Transverse colon (tissue), 4 donors: ENCODE measurements around the gene MUC12. TPM values are rescaled to one million over a fixed set of nuclear protein-coding genes. Genes with fewer than 3 reads are reported as not detected.

Source experiments
- DNase-seq: peaks from one replicate; pipeline ENCODE4 v3.0.0-alpha.2; 2019
- H3K27ac ChIP-seq, 4 donors: fragments of 200-600 bp; sonication (generic); 2 replicates each; pipeline ENCODE4 v1.5.1; 2016 to 2018; ENCODE audit warnings: inconsistent platforms in 4 of 4
- H3K27me3 ChIP-seq: fragments of 200-600 bp; sonication (generic); 2 replicates; pipeline ENCODE4 v1.5.1; 2017; ENCODE audit warnings: inconsistent platforms
- H3K36me3 ChIP-seq, 4 donors: fragments of 200-600 bp; sonication (generic); 2 replicates each; pipeline ENCODE4 v1.5.1; 2017 to 2019; ENCODE audit warnings: inconsistent platforms in 4 of 4
- H3K4me1 ChIP-seq, 4 donors: fragments of 200-600 bp; sonication (generic); 2 replicates each; pipeline ENCODE4 v1.5.1; 2017 to 2020; ENCODE audit warnings: inconsistent platforms in 4 of 4
- H3K4me3 ChIP-seq, 4 donors: fragments of 200-600 bp; sonication (generic); 1 replicate in 1 of 4; 2 replicates in 3 of 4; pipeline versions ENCODE4 v1.5.1 to v1.6.1; 2017 to 2019; ENCODE audit warnings: inconsistent platforms in 4 of 4
- H3K9me3 ChIP-seq, 2 donors: fragments of 200-600 bp; sonication (generic); 2 replicates each; pipeline ENCODE4 v1.5.1; 2017 to 2019; ENCODE audit warnings: inconsistent platforms in 2 of 2
- EP300 ChIP-seq: sonication (generic); formaldehyde crosslinking; IDR thresholded peaks from one replicate; pipeline ENCODE4 v1.6.1; 2017; ENCODE audit warnings: antibody characterized with exemption, low read depth
- POLR2A ChIP-seq: fragments of 450-650 bp; IDR thresholded peaks from one replicate; pipeline ENCODE4 v1.6.1; 2016; ENCODE audit warnings: antibody characterized with exemption, mild to moderate bottlenecking, moderate library complexity
- POLR2AphosphoS5 ChIP-seq, 3 donors: sonication (generic); formaldehyde crosslinking; IDR thresholded peaks; one replicate each; pipeline ENCODE4 v1.6.1; 2016; ENCODE audit warnings: antibody characterized with exemption in 3 of 3
- WGBS, 2 donors: methylation state at CpG; one replicate each; pipeline ENCODE4 v1.1.5; 2018; ENCODE audit warnings: low coverage in 1 of 2; 5-methylcytosine and 5-hydroxymethylcytosine counted together
- in situ Hi-C, 4 donors: fragments of 200-750 bp; cut with MboI; loops; one replicate each; pipeline versions ENCODE4 v1.15.0 to v1.15.1; 2017; ENCODE audit warnings: low sequenced_read_pairs in 3 of 4, low pct_ligation_motif_present in 1 of 4, low pct_unique_long_range_greater_than_20kb in 1 of 4
- intact Hi-C: fragments of 100-400 bp; cut with DNase I; formaldehyde crosslinking; loops from one replicate; pipeline ENCODE4 v1.15.1; 2023; ENCODE audit warnings: low total_unique reads
- total RNA-seq, 4 donors: library from RNA; depleted of rRNA; stranded (reverse); fragments of >200 nt; gene quantifications; one replicate each; pipeline ENCODE4 v1.1.0, GENCODE V29; 2016
- TF ChIP-seq, protein P1 (sequence below), 5 experiments: fragments of 200-600 bp in 3 of 5; fragments of 450-650 bp in 2 of 5; sonication (generic) in 3 of 5; IDR thresholded peaks; 1 replicate in 2 of 5; 2 replicates in 3 of 5; pipeline ENCODE4 v1.5.1; 2016 to 2017; ENCODE audit warnings: antibody characterized with exemption in 5 of 5, inconsistent platforms in 3 of 5, mild to moderate bottlenecking in 2 of 5, moderate library complexity in 1 of 5

The MUC12 gene
- total RNA-seq, 4 donors from 2014 or later: 90.2 to 2,095 (median 445) TPM

DNA sequence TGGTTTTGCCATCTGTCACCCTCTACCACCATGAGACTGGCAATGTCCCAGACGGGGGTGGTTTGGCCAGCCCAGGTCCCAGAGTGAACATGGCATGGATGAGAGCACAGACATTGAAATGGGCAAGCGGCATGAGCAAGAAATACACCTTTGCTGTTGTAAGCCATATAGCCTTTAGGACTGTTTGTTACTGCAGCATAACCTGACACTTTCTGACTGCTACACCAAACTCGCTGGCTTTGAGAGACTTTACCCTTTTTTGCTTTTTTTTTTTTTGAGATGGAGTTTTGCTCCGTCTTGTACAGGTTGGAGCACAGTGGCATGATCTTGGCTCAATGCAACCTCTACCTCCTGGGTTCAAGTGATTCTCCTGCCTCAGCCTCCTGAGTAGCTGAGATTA lies 25.2 kb upstream of the MUC12 start:
- peaks cover 0 to 16% (median 12%) of the 10 kb centered on the region in 4 donors for H3K4me1 ChIP-seq
- WGBS, 2 donors: 73 to 100% methylated on average over 2 to 4 of the region's 4 CpGs
- no peak overlapping the region for H3K4me3 ChIP-seq
- TF ChIP-seq, protein P1, sequence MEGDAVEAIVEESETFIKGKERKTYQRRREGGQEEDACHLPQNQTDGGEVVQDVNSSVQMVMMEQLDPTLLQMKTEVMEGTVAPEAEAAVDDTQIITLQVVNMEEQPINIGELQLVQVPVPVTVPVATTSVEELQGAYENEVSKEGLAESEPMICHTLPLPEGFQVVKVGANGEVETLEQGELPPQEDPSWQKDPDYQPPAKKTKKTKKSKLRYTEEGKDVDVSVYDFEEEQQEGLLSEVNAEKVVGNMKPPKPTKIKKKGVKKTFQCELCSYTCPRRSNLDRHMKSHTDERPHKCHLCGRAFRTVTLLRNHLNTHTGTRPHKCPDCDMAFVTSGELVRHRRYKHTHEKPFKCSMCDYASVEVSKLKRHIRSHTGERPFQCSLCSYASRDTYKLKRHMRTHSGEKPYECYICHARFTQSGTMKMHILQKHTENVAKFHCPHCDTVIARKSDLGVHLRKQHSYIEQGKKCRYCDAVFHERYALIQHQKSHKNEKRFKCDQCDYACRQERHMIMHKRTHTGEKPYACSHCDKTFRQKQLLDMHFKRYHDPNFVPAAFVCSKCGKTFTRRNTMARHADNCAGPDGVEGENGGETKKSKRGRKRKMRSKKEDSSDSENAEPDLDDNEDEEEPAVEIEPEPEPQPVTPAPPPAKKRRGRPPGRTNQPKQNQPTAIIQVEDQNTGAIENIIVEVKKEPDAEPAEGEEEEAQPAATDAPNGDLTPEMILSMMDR (IDR thresholded peaks at IDR 0.05): no peak
- TF ChIP-seq POLR2AphosphoS5 (IDR thresholded peaks at IDR 0.05) (no peak), EP300 (no peak), POLR2A (no peak)
- no peaks in the 10 kb centered on the region for H3K36me3 ChIP-seq
- peaks cover 6% of the 10 kb centered on the region for H3K27me3 ChIP-seq
- no peak overlapping the region for H3K27ac ChIP-seq
- in situ Hi-C loops (no loop called here), intact Hi-C loops (no loop called here)
- peaks cover 0 to 4% of the 10 kb centered on the region in 2 donors for H3K9me3 ChIP-seq
- DNase-seq: no peak

DNA sequence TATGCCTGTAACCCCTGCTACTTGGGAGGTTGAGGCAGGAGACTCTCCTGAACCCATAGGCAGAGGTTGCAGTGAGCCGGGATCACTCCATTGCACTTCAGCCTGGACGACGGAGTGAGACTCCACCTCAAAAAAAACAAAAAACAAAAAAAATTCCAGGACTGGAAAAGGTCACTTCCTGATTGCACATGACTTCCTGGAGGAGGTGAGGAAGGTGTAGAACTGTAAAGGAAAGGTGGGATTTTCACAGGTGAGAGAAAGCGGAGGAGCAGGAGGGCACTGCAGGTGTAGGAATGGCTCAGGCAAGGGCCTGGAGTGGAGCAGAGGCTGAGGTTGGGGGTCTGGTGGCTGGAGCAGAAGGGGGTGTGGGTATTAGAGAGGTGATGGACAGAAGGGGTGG lies 23.3 kb upstream of the MUC12 start:
- H3K9me3 ChIP-seq: no peaks in the 10 kb centered on the region
- H3K4me3 ChIP-seq: no peak overlapping the region
- H3K27me3 ChIP-seq: peaks cover 15% of the 10 kb centered on the region
- H3K4me1 ChIP-seq: peaks cover 0 to 27% (median 18%) of the 10 kb centered on the region in 4 donors
- in situ Hi-C loops (no loop called here), intact Hi-C loops (no loop called here)
- H3K36me3 ChIP-seq: no peaks in the 10 kb centered on the region
- no peak overlapping the region for H3K27ac ChIP-seq
- no peak for DNase-seq
- 67 to 93% methylated on average over 4 of the region's 4 CpGs for WGBS, 2 donors
- TF ChIP-seq EP300: no peak
- TF ChIP-seq POLR2AphosphoS5 (IDR thresholded peaks at IDR 0.05): no peak
- no peak for TF ChIP-seq POLR2A
- TF ChIP-seq, protein P1 (IDR thresholded peaks at IDR 0.05): no peak

DNA sequence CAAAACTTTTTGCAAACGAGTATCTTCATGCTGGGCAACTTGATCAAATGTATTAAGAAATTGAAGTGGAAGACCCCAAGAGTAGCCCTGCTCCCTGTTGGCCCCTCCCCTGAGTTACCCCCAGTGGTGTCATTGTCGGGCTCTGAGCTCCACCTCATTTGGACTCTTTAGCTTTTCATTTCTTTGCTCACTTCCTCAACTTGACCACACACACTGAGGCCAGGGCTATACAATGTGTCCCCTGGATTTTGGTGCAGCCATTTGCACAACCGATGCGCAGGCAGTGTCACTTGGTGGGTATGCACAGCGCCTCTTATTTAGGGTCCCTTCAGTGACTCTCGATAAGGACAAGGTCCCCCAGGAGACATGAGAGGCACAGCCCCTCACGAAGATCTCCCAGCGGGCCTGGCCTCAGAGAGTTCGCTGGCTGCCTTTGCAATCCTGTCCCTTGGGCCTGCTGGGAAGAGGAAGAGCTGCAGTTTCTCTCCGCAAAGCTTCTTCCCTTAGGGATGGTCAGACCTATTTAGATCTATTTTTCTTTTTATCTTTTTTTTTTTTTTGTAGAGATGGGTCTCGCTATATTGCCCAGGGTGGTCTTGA lies 22.5 kb upstream of the MUC12 start:
- in situ Hi-C loops: no loop called here
- WGBS, 2 donors: 81 to 95% methylated on average over 7 to 11 of the region's 11 CpGs
- DNase-seq: no peak

DNA sequence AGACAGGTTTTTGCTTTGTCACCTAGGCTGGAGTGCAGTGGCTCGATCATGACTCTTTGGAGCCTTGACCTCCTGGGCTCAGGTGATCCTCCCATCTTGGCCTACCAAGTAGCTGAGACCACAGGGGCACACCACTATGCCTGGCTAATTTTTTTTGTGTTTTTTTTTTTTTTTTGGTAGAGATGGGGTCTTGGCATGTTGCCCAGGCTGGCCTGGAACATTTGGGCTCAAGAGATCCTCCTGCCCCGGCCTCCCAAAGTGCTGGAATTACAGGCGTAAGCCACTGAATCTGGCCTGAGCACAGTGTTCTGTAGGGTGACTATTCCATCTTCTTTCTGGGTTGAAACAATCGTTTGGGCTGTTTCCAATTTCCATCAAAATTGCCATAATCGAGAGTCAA lies 21.6 kb upstream of the MUC12 start:
- H3K27ac ChIP-seq: no peak overlapping the region
- H3K4me3 ChIP-seq: no peak overlapping the region
- in situ Hi-C loops: no loop called here
- 63 to 68% methylated on average over 4 to 5 of the region's 5 CpGs for WGBS, 2 donors
- DNase-seq: no peak
- no peaks in the 10 kb centered on the region for H3K36me3 ChIP-seq
- H3K4me1 ChIP-seq: peaks cover 0 to 18% (median 11%) of the 10 kb centered on the region in 4 donors
- TF ChIP-seq POLR2A: no peak
- no peak for TF ChIP-seq EP300
- no peak for TF ChIP-seq POLR2AphosphoS5 (IDR thresholded peaks at IDR 0.05)
- TF ChIP-seq, protein P1 (IDR thresholded peaks at IDR 0.05): no peak
- no peaks in the 10 kb centered on the region for H3K9me3 ChIP-seq
- intact Hi-C loops: no loop called here
- H3K27me3 ChIP-seq: peaks cover 15% of the 10 kb centered on the region

More for the DNA sequence above, 22.5 kb upstream of the MUC12 start:
- intact Hi-C loops: no loop called here
- TF ChIP-seq POLR2AphosphoS5 (IDR thresholded peaks at IDR 0.05) (no peak), POLR2A (no peak), EP300 (no peak)
- TF ChIP-seq, protein P1 (IDR thresholded peaks at IDR 0.05): no peak
- H3K4me3 ChIP-seq: no peak overlapping the region
- no peak overlapping the region for H3K27ac ChIP-seq
- no peaks in the 10 kb centered on the region for H3K9me3 ChIP-seq
- peaks cover 15% of the 10 kb centered on the region for H3K27me3 ChIP-seq
- peaks cover 0 to 27% (median 18%) of the 10 kb centered on the region in 4 donors for H3K4me1 ChIP-seq
- H3K36me3 ChIP-seq: no peaks in the 10 kb centered on the region
